ELF-1 (cell line): ENCODE results near the gene OR3A2.
"Not testable (repeated sequence)": the region's sequence is repeated elsewhere in the genome, so short reads cannot be mapped to it uniquely, and the experiment has no call there.

Experiments used
- DNase-seq: peaks from one replicate; pipeline ENCODE4 v3.0.0-alpha.2; 2016; ENCODE audit warnings: low read depth, low spot score

The OR3A2 gene

DNA sequence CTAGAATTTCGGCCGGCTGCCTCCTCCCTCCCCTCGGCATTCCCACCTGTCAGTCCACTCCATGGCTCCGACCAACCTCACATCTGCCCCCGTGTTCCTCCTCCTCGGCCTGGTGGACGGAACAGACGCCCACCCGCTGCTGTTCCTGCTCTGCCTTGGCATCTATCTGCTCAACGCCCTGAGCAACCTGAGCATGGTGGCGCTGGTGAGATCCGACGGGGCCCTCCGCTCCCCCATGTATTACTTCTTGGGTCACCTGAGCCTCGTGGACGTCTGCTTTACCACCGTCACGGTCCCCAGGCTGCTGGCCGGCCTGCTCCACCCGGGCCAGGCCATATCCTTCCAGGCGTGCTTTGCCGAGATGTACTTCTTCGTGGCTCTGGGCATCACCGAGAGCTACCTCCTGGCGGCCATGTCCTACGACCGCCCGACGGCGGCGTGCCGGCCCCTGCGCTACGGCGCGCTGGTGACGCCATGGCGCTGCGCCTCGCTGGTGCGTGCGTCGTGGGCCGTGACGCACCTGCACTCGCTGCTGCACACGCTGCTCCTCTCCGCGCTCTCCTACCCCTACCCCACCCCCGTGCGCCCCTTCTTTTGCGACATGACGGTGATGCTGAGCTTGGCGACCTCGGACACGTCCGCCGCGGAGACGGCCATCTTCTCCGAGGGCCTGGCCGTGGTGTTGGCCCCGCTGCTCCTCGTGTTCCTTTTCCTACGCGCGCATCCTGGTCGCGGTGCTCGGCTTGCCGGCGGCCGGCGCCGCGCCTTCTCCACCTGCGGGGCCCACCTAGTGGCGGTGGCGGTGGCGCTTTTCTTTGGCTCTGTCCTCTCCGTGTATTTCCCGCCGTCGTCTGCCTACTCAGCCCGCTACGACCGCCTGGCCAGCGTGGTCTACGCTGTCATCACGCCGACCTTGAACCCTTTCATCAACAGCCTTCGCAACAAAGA lies at the start of gene OR3A2:
OR3A2 (minus strand) TSS at position 440 of the 948 bp plus-strand sequence.
- peak; percentile 40 for DNase-seq

DNA sequence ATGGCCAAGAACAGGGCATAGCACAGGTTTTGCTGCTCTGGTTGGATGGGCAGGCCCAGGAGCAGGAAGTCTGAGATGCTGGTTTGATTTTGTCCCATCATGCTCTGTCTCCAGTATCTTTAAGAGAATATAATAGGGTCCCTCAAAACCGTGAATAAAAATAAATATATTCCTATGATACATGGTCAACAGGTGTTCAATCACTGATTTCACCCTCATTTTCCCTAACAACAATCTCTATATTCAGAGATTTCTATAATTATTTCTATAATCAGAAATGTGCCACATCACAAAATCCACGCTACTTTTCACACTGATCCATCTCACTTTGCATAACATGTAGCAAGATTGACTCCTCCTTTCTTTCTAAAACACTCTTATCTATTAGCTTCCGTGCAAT lies 47.6 kb upstream of the OR3A2 start, which contains the start of gene OR1E2:
OR1E2 (minus strand) TSS at position 101 of the 400 bp plus-strand sequence; CDS start at position 101, 0 bp downstream.
- DNase-seq: no peak

DNA sequence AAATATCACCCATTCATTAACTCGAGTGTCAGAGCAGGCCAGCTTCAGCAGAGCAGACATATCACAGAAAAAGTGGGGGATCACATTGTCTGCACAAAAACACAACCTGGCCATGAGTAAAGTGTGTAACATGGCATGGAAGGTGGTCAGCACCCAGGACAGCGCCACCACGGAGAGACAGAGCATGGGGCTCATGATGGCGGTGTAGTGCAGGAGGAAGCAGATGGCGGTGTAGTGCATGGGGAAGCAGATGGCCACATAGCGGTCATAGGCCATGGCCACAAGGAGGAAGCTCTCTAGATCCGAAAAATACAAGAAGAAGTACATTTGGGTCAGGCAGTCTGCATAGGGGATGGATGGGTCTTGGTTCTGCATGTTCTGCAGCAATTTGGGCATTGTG lies 47.1 kb upstream of the OR3A2 start:
- peak; percentile 54 for DNase-seq

DNA sequence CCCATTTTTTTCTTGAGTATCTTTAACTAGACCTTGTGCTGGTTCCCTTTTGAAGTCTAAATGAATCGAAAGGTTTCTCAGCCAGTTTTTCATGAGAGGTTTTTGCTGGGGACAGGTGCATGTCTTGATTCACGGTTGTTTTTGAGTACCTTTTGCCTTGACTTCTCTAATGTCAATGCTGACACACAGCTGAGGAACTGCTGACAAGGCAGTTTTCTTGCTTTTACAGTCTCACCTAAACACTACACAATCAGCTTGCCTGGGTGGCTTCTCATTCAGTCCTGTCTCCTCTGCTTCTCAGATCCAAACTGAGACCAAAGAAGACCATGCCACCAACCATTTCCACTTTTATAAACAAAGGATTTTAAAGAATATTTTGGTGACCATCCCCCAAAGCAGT lies 32.1 kb upstream of the OR3A2 start:
- DNase-seq: no peak

DNA sequence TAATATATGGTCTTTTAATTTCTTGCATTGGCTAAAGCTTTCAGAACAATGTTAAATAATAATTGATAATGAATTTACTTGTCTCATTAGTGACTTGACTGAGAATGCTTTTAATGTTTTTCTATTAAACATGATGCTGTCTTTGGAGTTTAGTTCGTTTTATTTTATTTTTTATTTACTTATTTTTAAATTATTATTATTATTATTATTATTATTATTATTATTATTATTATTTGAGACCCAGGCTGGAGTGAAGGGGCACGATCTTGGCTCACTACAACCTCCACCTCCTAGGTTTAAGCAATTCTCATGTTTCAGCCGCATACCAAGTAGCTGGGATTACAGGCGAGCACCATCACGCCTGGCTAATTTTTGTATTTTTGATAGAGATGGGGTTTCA lies 29.5 kb upstream of the OR3A2 start:
- DNase-seq: no peak

DNA sequence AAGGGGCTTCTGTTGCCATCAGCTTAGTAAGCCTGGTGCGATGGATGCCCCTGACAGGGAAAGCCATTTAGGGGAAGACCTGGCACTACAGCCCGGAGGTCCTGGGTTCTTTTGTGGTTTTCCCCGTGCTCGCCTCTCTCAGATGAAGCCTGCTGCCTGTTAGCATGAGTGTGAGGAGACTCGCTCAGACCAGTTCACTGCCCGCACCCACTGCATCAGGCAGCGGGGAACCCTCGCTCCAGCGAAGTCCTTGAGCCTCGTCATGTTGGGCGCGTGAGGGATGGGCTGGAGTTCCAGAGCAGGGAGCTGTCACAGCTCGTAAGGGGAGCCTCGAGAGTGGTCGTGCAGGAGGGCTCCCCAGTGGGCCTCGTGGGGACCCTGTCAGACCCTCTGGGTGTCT lies 26.1 kb upstream of the OR3A2 start:
- DNase-seq: not testable (repeated sequence)

DNA sequence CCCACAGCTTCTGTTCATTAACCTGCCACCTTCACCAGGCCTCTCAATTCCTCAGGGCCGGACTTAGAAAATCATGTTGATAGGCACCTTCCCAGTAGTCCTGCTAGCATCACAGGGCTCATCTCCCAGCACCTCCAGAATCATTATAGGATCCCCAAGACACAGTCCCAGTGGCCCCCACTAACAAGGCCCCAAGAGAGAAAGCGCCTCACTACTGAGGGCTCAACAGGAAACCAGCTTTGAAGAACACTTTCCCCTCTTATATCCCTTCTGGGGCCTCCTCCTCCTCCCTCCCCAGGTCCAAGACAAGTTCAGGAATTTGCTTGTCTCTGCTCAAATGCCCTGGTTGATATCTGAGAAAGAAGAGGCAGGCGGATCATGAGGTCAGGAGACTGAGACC lies 25.0 kb upstream of the OR3A2 start, which contains the start of gene OR3A3:
OR3A3 (plus strand) TSS at position 301 of the 400 bp plus-strand sequence.
- DNase-seq: no peak

DNA sequence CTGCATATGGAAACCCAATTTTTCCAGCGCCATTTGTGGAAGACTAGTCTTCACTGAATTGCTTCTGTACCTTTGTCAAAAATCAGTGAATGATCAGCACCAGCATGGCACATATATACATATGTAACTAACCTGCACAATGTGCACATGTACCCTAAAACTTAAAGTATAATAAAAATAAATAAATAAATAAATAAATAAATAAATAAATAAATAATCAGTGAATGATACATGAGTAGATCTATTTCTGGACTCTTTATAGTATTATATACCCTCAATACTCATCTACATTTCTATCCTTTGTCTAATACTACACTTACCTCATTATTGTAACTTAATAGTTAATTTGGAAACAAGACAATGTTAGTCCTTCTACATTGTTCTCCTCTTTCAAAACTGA lies 17.7 kb upstream of the OR3A2 start:
- DNase-seq: not testable (repeated sequence)

DNA sequence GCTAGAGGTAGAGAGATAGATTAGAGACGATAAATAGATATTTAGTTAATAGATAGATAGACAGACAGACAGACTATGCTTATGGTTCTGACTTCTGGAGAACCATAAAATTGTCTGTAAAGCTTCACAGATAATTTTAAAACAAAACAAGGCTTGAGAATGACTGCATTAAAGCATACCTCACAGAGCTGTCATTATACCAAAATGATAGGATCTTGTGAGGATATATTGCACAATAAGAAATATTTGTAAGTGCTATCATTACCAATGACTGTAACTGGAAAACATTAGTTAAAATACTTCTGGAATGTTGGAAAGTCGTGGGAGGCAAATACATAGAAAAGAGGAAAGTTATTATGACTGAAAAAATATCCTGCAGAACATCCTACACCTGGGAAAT lies 15.7 kb upstream of the OR3A2 start:
- no peak for DNase-seq

DNA sequence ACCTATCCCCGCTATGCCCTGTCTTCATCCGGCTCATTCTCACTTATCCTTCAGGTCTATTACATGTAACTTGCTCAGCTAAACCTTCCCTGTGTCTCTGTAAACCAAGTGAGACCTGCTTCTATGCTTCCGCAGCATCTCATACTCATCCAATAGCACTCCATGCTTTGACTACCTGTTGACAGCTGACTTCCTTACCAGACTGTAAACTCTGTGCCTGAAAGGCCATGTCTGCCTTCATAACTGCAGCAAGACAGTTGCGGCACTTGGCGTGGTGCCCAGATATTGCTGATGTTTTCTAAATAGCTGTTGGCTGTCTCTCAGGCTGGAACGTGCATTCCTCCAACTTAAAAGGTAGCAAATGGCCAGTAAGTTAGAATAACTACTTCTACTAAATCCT lies 13.9 kb upstream of the OR3A2 start:
- DNase-seq: no peak

DNA sequence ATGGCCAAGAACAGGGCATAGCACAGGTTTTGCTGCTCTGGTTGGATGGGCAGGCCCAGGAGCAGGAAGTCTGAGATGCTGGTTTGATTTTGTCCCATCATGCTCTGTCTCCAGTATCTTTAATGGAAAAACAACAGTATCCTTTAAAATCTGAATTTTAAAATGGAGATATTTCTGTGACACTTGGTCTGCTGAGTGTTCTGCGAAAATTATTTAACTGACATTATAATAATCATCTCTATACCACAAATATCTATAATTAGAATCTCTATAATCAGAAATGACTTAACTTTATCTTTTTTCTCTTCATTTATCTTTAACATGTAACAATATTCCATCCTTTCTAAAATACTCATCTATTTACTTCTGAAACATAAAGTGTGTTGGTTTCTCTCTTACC lies 12.2 kb upstream of the OR3A2 start, which contains the start of gene OR1E1:
OR1E1 (minus strand) TSS at position 101 of the 400 bp plus-strand sequence; CDS start at position 101, 0 bp downstream.
- DNase-seq: no peak

DNA sequence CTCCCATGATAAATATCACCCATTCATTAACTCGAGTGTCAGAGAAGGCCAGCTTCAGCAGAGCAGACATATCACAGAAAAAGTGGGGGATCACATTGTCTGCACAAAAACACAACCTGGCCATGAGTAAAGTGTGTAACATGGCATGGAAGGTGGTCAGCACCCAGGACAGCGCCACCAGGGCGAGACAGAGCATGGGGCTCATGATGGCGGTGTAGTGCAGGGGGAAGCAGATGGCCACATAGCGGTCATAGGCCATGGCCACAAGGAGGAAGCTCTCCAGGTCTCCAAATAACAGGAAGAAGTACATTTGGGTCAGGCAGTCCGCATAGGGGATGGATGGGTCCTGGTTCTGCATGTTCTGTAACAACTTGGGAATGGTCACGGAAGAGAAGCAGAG lies 11.7 kb upstream of the OR3A2 start:
- peak; percentile 22 for DNase-seq

DNA sequence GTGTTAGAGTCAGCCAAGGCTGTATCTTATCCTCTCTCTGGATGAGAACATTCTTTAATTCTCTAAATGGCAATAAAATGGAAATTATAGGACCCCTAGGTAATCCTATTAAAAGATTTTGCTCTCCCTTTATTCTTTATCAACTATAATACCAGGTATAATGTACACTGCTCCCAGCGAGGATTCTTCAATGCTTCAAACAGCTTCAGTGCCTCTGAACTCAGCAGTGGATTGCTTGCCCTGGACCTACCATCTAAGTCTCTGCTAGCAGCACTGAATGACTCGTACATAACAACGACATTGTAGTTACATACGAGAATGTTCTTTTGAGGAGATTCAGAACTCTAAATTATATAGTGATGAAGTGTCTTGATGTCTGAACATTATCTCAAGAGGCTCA lies 3.7 kb upstream of the OR3A2 start:
- DNase-seq: no peak

DNA sequence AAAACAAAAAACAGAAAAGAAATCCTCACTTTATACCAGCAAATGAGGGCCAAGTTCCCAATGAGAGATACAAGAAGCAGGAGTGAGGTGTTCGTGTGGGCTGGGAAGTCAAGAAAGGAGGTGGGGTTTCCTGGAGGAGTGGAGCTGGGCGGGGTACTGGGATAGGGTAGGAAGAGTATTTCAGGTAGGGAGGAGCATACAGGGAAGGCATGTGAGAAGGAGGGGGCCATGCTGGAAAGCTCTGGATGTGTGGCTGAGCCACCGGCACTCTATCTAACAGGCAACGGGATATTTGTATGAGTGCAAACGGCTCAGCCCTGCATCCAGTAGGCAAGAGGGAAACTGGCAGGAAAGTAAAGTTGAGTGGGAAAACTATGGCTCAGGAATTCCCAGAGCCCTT lies 4.2 kb downstream of the OR3A2 start:
- DNase-seq: no peak

DNA sequence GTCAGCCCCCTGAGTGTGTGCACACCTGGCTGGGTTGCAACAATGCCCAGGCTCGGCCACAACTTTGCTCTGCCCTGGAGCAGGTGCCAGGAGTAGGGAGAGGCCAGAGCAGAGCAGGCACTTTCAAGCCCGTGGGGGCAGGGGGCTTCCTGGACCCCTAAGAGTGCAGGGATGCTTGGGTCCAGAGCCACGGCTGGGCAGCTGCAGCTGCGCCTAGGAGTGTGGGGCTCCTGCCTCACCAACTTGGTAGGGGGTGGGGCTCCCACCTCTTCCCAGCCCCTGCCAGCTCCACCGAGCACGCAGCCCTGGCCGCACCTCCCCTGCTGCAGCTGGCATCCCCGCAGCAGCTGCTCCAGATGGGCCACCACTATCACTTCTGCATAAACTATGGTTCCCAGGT lies 7.8 kb downstream of the OR3A2 start:
- no peak for DNase-seq

DNA sequence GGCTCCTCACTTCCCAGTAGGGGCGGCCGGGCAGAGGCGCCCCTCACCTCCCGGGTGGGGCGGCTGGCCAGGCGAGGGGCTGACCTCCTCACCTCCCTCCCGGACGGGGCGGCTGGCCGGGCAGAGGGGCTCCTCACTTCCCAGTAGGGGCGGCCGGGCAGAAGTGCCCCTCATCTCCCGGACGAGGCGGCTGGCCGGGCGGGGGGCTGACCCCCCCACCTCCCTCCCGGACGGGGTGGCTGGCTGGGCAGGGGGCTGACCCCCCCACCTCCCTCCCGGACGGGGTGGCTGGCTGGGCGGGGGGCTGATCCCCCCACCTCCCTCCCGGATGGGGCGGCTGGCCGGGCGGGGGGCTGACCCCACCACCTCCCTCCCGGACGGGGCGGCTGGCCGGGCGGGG lies 14.9 kb downstream of the OR3A2 start:
- DNase-seq: not testable (repeated sequence)

DNA sequence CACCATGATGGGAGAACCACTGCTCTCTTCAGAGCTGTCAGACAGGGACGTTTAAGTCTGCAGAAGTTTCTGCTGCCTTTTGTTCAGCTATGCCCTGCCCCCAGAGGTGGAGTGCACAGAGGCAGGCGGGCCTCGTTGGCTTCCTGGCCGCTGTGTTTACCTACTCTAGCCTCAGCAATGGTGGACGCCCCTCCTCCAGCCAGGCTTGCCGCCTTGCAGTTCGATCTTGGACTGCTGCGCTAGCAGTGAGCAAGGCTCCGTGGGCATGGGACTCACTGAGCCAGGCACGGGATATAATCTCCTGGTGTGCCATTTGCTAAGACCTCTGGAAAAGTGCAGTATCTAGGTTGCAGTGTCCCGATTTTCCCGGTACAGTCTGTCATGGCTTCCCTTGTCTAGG lies 43.3 kb downstream of the OR3A2 start:
- not testable (repeated sequence) for DNase-seq

DNA sequence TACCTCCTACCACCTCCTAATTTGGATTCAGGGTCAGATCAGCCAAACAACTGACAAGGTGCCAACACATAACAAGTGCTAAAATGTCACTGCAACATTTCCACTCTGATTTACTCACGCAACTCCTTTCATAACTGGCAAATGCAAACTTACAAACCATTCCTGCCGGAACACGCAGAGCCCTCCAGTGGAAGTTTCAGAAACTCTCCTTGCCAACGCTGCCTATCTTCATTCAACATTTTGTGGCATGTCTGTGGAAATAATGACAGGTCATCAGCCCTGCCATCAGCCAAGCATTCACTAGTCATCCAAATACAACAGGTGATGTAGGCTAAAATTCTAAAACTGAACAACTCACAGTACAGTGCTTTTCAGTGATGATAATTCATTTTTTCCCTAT lies 50.2 kb downstream of the OR3A2 start:
- DNase-seq: no peak

DNA sequence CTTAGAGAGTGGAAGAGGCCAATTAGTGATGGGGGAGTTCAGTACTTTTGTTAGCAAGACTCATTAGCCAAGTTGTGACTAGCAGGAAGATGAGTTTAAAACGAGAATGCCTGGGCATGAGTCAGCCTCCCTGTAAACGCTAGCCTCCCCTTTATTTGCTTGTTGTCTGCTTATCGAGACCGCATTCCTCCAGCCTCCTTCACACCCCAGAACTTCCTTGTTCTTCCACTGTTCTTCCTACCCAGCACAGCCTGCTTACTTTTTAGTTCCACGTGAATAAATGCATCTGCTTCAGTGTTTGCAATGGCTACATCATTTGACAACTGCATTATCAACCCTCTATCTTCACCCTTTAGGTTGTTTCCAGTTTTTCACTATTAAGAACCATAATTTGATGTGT lies 67.8 kb downstream of the OR3A2 start:
- peak; percentile 9 for DNase-seq

DNA sequence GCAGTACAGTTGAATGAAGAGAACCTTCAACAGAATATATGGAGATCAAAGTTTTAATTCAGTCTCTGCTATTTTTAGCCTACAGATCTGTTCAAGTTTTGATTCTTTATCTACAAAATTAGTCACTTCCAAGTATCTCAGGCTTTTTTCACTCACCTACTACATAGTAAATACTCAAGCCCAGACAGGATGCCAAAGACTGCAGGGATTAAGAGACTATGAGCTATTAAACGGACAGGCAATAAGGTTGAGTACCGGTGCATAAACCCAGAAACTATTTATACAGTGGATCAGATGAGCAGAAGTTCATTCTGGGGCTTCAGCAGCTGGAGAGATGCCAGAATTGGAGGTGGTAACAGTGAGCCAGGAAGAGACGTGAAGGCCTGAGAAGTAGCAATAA lies 69.3 kb downstream of the OR3A2 start:
- DNase-seq: no peak

DNA sequence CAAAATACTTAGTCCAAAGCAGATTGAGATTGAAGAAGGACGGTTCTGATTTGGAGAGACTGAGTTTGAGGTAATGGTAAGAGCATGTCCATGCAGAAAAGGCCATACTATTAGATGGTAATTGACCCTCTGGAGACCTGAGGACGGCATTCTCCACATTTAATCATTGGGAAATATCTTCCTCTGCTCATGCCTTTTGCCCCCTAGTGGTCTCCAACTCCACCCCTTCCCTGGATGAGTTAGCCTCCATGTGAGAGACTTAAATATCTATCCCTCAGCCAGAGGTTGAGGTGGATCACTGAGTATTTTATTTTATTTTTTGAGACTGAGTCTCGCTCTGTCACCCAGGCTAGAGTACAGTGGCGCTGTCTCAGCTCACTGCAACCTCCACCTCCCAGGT lies 77.5 kb downstream of the OR3A2 start:
- DNase-seq: no peak

DNA sequence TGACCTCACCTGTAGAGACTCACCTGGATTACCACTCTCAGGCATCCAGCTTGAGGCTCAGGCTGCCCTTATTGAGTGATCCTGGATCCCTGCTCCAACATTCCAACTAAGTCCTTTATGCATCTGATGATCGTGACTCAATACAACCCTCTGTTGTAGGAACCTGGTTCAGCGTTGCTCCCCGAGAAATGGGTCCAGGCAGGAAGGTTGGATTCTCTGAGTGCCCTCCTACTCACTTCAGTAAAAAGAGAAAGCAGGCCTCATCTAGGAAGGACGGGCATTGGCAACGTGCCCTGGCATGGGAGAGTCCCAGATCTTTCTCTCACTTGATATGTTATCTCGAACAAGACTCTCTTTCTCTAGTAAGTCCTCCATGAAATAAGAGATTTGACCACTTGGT lies 87.8 kb downstream of the OR3A2 start, which contains the start of gene OR3A1:
OR3A1 (minus strand) TSS at position 101 of the 400 bp plus-strand sequence. CDS start 5,778 bp downstream, outside the sequence.
- DNase-seq: no peak

DNA sequence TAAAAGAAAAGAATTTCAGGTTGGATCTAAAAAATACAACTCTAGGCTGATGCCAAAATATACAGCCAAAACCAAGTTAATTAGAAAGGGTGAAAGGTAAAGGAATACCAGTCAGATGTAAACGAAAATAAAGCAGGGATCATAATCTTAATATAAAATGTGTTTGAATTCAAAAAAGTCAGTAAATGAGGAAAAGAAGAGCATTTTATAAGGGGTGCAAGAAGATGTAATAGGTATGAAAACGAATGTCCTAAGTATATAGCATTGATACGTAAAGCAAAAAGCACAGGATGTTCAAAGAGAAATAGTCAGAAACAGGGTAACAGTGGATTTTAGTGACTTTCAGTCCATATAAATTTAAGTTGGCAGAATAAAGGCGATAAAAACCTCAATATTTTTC lies 90.5 kb downstream of the OR3A2 start:
- DNase-seq: no peak
